Fibroblast of the aortic adventitia (primary cell): ENCODE measurements around the gene PCBP3. TPM values are rescaled to one million over a fixed set of nuclear protein-coding genes. Genes with fewer than 3 reads are reported as not detected.
"Not testable (repeated sequence)": the region's sequence is repeated elsewhere in the genome, so short reads cannot be mapped to it uniquely, and the experiment has no call there.

Source experiments
- DNase-seq: peaks from one replicate; pipeline ENCODE4 v3.0.0-alpha.2; 2010; ENCODE audit warnings: low read depth
- H3K4me3 ChIP-seq: 2 replicates; pipeline ENCODE4 v1.5.1; 2011; ENCODE audit warnings: low read depth, mild to moderate bottlenecking, control low read depth, low read length, moderate library complexity
- CTCF ChIP-seq: IDR thresholded peaks from 2 replicates; pipeline ENCODE4 v1.5.1; 2011; ENCODE audit warnings: mild to moderate bottlenecking, low read length, control low read depth, inconsistent platforms; ENCODE audit not compliant: insufficient read depth
- total RNA-seq: library from RNA; depleted of rRNA; stranded (reverse); fragments of >200 nt; gene quantifications from 2 replicates; pipeline ENCODE4 v1.2.3, GENCODE V29; 2012; ENCODE audit warnings: low replicate concordance

Gene PCBP3
- total RNA-seq, 1 donor, result 1.2 TPM

GRCh38 chr21:45811136-45811535, 167.6 kb downstream of the PCBP3 start:
- H3K4me3 ChIP-seq, result no peak overlapping the region
- no peak for DNase-seq
- TF ChIP-seq CTCF, result no peak

- DNase-seq, H3K4me3 ChIP-seq: not testable (repeated sequence)
Observed at GRCh38 chr21:45814210-45814940, 170.8 kb downstream of the PCBP3 start.

- not testable (repeated sequence) for DNase-seq, H3K4me3 ChIP-seq
Observed at GRCh38 chr21:45815781-45816180, 172.3 kb downstream of the PCBP3 start.

- H3K4me3 ChIP-seq, result no peak overlapping the region
- no peak for DNase-seq
- no peak for TF ChIP-seq CTCF
Observed at GRCh38 chr21:45816794-45817193, 173.3 kb downstream of the PCBP3 start.

- no peak for TF ChIP-seq CTCF
- DNase-seq, result no peak
- H3K4me3 ChIP-seq, result no peak overlapping the region
Observed at GRCh38 chr21:45817345-45817744, 173.8 kb downstream of the PCBP3 start.

- TF ChIP-seq CTCF, result no peak
- no peak overlapping the region for H3K4me3 ChIP-seq
- peak; percentile 71 for DNase-seq
Observed at GRCh38 chr21:45818276-45818903, 174.9 kb downstream of the PCBP3 start.

- DNase-seq, result peak; percentile 60
Observed at GRCh38 chr21:45818904-45819285, 175.4 kb downstream of the PCBP3 start.

More at GRCh38 chr21:45818904-45819285, 175.4 kb downstream of the PCBP3 start:
- H3K4me3 ChIP-seq, result no peak overlapping the region
- peak; percentile 13 for TF ChIP-seq CTCF
